Measurements from ENCODE around the gene DIRAS1.

The DIRAS1 gene

DNA sequence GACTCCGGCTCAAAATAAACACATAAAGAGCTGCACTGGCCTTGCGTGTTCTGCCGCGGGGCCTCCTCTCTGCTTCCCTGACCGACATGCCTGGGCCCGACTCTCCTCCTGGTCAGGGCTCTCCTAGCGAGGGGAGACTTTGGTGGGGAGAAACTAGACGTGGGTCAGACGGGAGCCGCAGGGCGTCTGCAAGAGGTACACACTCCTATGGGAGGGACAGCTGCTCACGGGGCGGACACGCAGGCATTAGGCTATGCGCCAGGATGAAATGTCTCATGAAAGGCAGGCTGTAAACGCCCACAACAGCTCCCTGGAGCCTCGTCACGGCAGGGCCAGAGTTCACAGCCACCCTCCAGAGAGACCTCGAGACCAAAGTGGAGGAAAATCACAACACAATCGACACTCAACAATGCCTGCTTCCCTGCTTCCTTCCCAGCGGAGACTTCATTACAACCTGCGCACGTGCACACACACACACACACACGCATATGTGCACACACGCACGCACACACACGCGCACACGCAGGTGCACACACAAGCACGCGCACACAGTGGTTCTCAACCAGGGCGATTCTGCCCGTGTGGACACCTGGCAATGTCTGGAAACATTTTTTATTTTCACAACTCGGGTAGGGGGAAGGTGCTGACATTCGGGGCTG is 12.9 kb upstream of the DIRAS1 start:
- no peak for DNase-seq (ENCODE audit: low read depth)
- no peak overlapping the region for H3K4me3 ChIP-seq (replicated peaks; ENCODE audit: low read depth, low read length)
- TF ChIP-seq, protein P1, sequence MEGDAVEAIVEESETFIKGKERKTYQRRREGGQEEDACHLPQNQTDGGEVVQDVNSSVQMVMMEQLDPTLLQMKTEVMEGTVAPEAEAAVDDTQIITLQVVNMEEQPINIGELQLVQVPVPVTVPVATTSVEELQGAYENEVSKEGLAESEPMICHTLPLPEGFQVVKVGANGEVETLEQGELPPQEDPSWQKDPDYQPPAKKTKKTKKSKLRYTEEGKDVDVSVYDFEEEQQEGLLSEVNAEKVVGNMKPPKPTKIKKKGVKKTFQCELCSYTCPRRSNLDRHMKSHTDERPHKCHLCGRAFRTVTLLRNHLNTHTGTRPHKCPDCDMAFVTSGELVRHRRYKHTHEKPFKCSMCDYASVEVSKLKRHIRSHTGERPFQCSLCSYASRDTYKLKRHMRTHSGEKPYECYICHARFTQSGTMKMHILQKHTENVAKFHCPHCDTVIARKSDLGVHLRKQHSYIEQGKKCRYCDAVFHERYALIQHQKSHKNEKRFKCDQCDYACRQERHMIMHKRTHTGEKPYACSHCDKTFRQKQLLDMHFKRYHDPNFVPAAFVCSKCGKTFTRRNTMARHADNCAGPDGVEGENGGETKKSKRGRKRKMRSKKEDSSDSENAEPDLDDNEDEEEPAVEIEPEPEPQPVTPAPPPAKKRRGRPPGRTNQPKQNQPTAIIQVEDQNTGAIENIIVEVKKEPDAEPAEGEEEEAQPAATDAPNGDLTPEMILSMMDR (IDR thresholded peaks at IDR 0.05; ENCODE audit: low read length, missing control alignments): no peak

DNA sequence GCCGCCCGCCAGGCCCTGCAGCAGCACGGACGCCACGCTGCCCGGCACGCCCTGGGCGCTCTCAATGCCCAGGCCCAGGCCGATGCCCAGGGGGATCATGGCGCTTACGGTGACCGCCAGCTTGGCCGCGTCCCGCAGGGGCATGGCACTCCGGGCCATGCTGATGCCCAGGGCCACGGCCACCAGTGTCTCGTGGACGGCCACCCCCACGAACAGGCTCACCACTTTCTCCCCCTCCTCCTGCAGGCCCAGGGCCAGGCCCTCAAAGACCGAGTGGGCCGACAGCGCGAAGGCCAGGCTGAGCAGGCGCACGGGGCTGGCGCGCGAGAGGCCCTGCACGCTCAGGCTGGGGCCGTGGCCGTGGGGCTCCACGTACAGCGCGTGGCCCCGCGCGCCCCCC is 11.7 kb upstream of the DIRAS1 start:
- no peak overlapping the region for H3K4me3 ChIP-seq (replicated peaks; ENCODE audit: low read depth, low read length)
- TF ChIP-seq, protein P1 (IDR thresholded peaks at IDR 0.05; ENCODE audit: low read length, missing control alignments): no peak
- DNase-seq (ENCODE audit: low read depth): no peak

DNA sequence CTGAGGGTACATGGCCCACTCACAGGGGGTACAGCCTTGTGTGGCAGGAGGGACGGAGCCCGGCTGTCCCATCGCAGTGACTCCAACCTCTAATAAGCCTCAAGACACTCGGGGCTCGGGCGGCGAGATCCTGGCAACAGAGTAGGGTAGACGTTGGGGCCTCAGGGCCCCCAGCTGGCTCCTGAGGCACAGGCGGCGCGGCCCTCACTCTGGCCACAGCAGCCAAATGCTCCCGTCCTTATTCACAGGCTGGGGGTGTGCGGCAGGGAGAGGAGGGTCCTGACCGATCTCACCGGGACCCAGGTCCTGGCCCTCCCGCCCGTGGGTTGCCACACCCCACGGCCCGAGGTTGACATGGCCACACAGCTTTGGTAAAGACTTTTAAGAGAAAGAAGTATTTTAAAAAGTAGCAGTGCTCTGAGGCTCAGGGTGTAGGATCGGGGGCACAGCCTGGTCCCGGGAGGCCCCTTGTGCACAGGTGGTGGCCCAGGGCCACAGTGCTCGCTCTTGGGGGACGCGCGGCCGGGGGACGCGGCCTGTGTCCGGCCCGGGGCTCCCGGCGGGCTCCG is 11.1 kb upstream of the DIRAS1 start:
- H3K4me3 ChIP-seq (replicated peaks; ENCODE audit: low read depth, low read length): no peak overlapping the region
- TF ChIP-seq, protein P1 (IDR thresholded peaks at IDR 0.05; ENCODE audit: low read length, missing control alignments): no peak

DNA sequence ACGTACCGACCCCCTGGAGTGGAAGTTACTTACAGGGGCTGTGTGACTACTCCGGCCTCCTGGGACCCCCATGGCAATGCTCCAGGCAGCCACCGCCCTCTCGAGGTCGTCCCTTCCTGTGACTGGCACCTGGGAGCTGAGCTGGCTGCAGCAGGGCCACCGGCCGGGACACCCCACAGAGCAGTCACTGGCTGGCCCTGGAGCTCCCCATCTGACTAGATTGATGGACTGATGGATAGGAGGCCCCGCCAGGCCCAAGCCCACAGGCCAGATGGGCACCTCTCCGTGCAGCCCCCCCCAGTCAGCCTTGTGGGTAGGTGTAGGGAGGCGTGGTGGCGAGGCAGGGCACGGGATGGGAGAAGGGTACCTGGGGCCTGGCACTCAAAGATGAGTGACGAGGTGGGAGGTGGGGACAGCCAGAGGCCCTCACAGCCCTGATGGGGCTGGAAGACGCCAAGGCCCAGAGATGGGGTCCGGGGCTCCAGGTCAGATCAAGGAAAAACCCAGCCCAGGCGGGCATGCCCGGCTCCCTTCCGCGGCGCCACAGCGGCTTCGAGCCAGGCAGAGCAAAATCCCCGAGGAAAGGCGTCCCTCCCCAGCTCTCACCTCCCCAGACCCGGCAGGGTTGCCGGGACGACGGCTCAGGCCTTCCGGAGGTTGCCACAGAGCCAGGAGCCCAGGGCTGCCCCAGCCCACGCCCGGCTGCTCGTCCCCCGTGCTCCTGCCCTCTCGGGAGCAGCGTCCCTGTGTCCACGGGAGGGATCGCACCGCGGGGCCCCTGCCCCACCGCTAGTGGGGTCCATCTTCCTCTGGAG is 10.2 kb upstream of the DIRAS1 start:
- TF ChIP-seq, protein P1 (IDR thresholded peaks at IDR 0.05; ENCODE audit: low read length, missing control alignments): no peak
- DNase-seq (ENCODE audit: low read depth): no peak
- H3K4me3 ChIP-seq (replicated peaks; ENCODE audit: low read depth, low read length): no peak overlapping the region

More for the DNA sequence above, 11.1 kb upstream of the DIRAS1 start:
- DNase-seq (ENCODE audit: low read depth): no peak

DNA sequence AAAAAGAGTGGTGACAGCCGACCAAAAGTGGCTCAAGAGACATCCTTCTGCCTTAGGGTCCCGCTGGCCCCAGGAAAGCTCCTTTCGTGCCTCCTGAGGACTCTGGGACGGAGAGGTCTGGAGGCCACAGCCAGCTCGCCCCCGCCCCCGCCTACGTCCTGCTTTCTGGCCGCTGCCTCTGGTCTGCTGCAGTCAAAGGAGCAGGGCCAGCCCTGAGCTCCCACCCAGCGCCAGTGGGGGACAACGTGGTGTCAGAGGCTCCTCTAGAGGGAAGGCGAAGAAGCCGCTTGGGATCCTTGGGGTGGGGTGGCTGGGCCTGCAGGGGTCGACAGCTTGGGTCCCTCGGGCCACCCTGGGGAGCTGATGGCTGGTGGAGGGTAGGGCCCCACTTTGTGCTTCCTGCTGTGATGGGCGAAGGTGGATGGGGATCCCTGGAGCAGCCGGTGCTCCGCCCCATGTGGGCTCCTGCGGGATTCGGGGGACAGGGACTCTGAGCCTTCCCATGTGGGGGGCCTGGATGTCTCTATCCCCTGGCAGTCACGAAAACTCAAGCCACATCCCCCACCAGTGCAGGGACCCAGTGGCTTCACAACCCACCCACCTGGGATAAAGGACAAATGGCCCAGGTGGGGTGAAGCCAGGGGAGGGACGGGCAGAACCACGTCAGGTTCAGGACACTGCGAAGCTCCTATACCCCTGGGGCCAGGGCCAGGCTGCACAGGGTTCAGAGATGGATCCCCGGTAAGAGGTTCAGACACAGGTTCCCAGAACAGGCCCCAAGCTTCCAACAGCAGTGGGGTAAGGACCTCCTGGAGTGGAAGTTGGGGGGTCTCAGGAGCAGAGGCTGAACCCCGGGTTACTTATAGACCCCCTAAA is 9.0 kb upstream of the DIRAS1 start:
- H3K4me3 ChIP-seq (replicated peaks; ENCODE audit: low read depth, low read length): no peak overlapping the region
- TF ChIP-seq, protein P1 (IDR thresholded peaks at IDR 0.05; ENCODE audit: low read length, missing control alignments): no peak
- DNase-seq (ENCODE audit: low read depth): no peak

DNA sequence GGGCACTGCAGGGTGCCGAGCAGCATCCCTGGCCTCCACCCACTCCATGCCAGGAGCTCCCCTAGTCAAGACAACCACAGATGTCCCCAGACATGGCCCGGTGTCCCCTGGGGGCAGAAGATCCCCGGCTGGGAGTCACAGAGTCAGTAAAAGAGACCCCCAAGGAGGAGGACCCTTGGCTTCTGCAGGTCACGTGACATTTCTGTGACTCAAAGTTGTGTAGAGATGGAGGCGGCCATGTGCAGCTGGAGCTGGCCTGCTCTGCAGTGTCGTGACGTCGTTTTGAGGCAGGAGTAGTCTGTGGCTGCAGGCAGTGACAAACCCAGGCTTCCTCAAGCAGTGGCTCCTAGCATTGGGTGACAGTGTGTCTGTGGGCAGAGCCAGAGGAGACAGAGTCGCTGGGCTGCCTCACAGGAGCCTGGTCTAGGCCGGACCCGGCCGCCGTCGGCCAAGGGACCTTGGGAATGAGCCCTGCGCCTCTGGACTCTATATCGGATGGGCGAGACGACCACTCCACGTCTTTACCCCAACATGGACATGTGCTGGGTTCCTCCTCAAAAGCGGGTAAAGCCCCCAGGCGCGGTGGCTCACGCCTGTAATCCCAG is 7.7 kb upstream of the DIRAS1 start:
- TF ChIP-seq, protein P1 (IDR thresholded peaks at IDR 0.05; ENCODE audit: low read length, missing control alignments): no peak
- no peak overlapping the region for H3K4me3 ChIP-seq (replicated peaks; ENCODE audit: low read depth, low read length)
- DNase-seq (ENCODE audit: low read depth): no peak

Data from fibroblast of pulmonary artery (primary cell).